IMR-90 (cell line): ENCODE results near the gene TLCD1. TPM values are rescaled to one million over a fixed set of nuclear protein-coding genes. Genes with fewer than 3 reads are reported as not detected.

Experiments used
- ATAC-seq: fragments of 200-7000 bp; cut with Tn5 transposase; 2 replicates; pipeline ENCODE4 v1.9.1; 2020; ENCODE audit warnings: low read depth, mild to moderate bottlenecking, moderate library complexity
- BruUV-seq: library from RNA; stranded (reverse); fragments of 400-500 nt; replicated peaks from 2 replicates; lab custom pipeline; 2021; lab: Mats Ljungman, UMichigan
- CTCF ChIA-PET: fragments of 300-600 bp; formaldehyde crosslinking; extraction: SDS; loops from one replicate; lab custom pipeline; 2021; ENCODE audit warnings: antibody characterized with exemption; lab: Yijun Ruan, JAX
- POLR2A ChIA-PET: fragments of 300-600 bp; sonication (Branson Sonifier 250); formaldehyde crosslinking; loops from one replicate; lab custom pipeline; 2022; ENCODE audit warnings: antibody characterized with exemption; ENCODE audit not compliant: unreplicated experiment; lab: Charles Lee
- DNase-seq: peaks from one replicate; pipeline ENCODE4 v3.0.0; 2013
- H2AFZ ChIP-seq: replicated peaks from 2 replicates; pipeline ENCODE3; 2013; ENCODE audit warnings: low read length, mild to moderate bottlenecking; ENCODE audit not compliant: poor library complexity
- H2AK5ac ChIP-seq: 2 replicates; pipeline ENCODE4 v1.6.1; 2013; ENCODE audit warnings: low read depth, low read length, inconsistent platforms
- H2AK9ac ChIP-seq: replicated peaks from 2 replicates; pipeline ENCODE3; 2013; ENCODE audit warnings: mild to moderate bottlenecking, low read depth, low read length, moderate library complexity; ENCODE audit not compliant: poor library complexity
- H2BK120ac ChIP-seq: 2 replicates; pipeline ENCODE4 v1.6.1; 2013; ENCODE audit warnings: low read depth, low read length, inconsistent platforms
- H2BK15ac ChIP-seq: 3 replicates; pipeline ENCODE4 v1.6.1; 2013; ENCODE audit warnings: low read depth, low read length, inconsistent platforms
- H2BK20ac ChIP-seq: 2 replicates; pipeline ENCODE4 v1.6.1; 2013; ENCODE audit warnings: low read depth, mild to moderate bottlenecking, inconsistent platforms, low read length, moderate library complexity
- H2BK5ac ChIP-seq: 2 replicates; pipeline ENCODE4 v1.6.1; 2013; ENCODE audit warnings: mild to moderate bottlenecking, low read depth, low read length, inconsistent platforms; ENCODE audit not compliant: poor library complexity, severe bottlenecking
- H3K14ac ChIP-seq: replicated peaks from 2 replicates; pipeline ENCODE4 v1.6.1; 2013; ENCODE audit warnings: low read depth, low read length, inconsistent platforms
- H3K18ac ChIP-seq: 2 replicates; pipeline ENCODE4 v1.6.1; 2013; ENCODE audit warnings: low read depth, low read length, control low read depth
- H3K23ac ChIP-seq: 2 replicates; pipeline ENCODE4 v1.6.1; 2013; ENCODE audit warnings: low read depth, low read length, inconsistent platforms
- H3K27ac ChIP-seq: 2 replicates; pipeline ENCODE4 v1.5.1; 2013; ENCODE audit warnings: mild to moderate bottlenecking, control low read depth, low read length; ENCODE audit not compliant: insufficient read depth
- H3K27me3 ChIP-seq: 2 replicates; pipeline ENCODE4 v1.6.1; 2013; ENCODE audit warnings: low read length; ENCODE audit not compliant: control insufficient read depth, insufficient read depth
- H3K36me3 ChIP-seq: 2 replicates; pipeline ENCODE4 v1.6.1; 2013; ENCODE audit warnings: low read length, mixed read lengths; ENCODE audit not compliant: control insufficient read depth, insufficient read depth
- H3K4ac ChIP-seq: 2 replicates; pipeline ENCODE4 v1.6.1; 2013; ENCODE audit warnings: low read depth, low read length, inconsistent platforms
- H3K4me1 ChIP-seq: 2 replicates; pipeline ENCODE4 v1.6.1; 2013; ENCODE audit warnings: low read length, mixed read lengths; ENCODE audit not compliant: control insufficient read depth, insufficient read depth
- H3K4me2 ChIP-seq: 2 replicates; pipeline ENCODE4 v1.6.1; 2013; ENCODE audit warnings: low read depth, mild to moderate bottlenecking, control low read depth, low read length, moderate library complexity
- H3K4me3 ChIP-seq: 2 replicates; pipeline ENCODE4 v1.5.1; 2013; ENCODE audit warnings: low read depth, mild to moderate bottlenecking, control low read depth, low read length, moderate library complexity; ENCODE audit not compliant: insufficient read depth
- H3K56ac ChIP-seq: 2 replicates; pipeline ENCODE4 v1.6.1; 2013; ENCODE audit warnings: low read length, inconsistent platforms; ENCODE audit not compliant: insufficient read depth; ENCODE audit errors: extremely low read depth
- H3K79me1 ChIP-seq, 2 experiments: 2 replicates each; pipeline ENCODE4 v1.6.1; 2013; ENCODE audit warnings: low read length in 2 of 2, inconsistent platforms in 1 of 2, low read depth in 1 of 2
- H3K9ac ChIP-seq: 2 replicates; pipeline ENCODE4 v1.6.1; 2013; ENCODE audit warnings: low read depth, low read length, control low read depth
- H3K9me1 ChIP-seq: 2 replicates; pipeline ENCODE4 v1.6.1; 2013; ENCODE audit warnings: low read length, inconsistent platforms; ENCODE audit not compliant: insufficient read depth
- H3K9me3 ChIP-seq: 2 replicates; pipeline ENCODE4 v1.6.1; 2013; ENCODE audit warnings: low read length; ENCODE audit not compliant: control insufficient read depth, insufficient read depth
- H4K20me1 ChIP-seq: 2 replicates; pipeline ENCODE4 v1.6.1; 2013; ENCODE audit warnings: low read length, inconsistent platforms; ENCODE audit not compliant: insufficient read depth
- H4K5ac ChIP-seq: 2 replicates; pipeline ENCODE4 v1.6.1; 2013; ENCODE audit warnings: mild to moderate bottlenecking, low read depth, low read length, control low read depth
- H4K8ac ChIP-seq, 2 experiments: 2 replicates each; pipeline ENCODE4 v1.6.1; 2013; ENCODE audit warnings: low read depth in 2 of 2, low read length in 2 of 2, control low read depth in 1 of 2, inconsistent platforms in 1 of 2
- H4K91ac ChIP-seq: 2 replicates; pipeline ENCODE4 v1.6.1; 2013; ENCODE audit warnings: low read depth, low read length, inconsistent platforms; ENCODE audit not compliant: insufficient read depth
- BHLHE40 ChIP-seq: fragments of 150-350 bp; IDR thresholded peaks from 2 replicates; pipeline ENCODE4 v1.6.1; 2016; ENCODE audit warnings: mild to moderate bottlenecking, low read depth, low read length
- CEBPB ChIP-seq: IDR thresholded peaks from 2 replicates; pipeline ENCODE4 v1.6.1; 2012; ENCODE audit warnings: low read depth, low read length, improper control_type of control experiment
- CHD1 ChIP-seq: IDR thresholded peaks from 2 replicates; pipeline ENCODE4 v1.6.1; 2012; ENCODE audit warnings: low read depth, low read length, improper control_type of control experiment
- CTCF ChIP-seq: conservative IDR thresholded peaks from 2 replicates; pipeline ENCODE4 v1.5.1; 2012; ENCODE audit warnings: mild to moderate bottlenecking, low read depth, low read length, improper control_type of control experiment
- ELK1 ChIP-seq: fragments of 150-350 bp; IDR thresholded peaks from 2 replicates; pipeline ENCODE4 v1.6.1; 2016; ENCODE audit warnings: low read depth, mild to moderate bottlenecking, low read length, moderate library complexity, borderline replicate concordance
- FOS ChIP-seq: fragments of 150-350 bp; IDR thresholded peaks from 2 replicates; pipeline ENCODE4 v1.6.1; 2016; ENCODE audit warnings: low read depth, low read length
- MAFK ChIP-seq: IDR thresholded peaks from 2 replicates; pipeline ENCODE4 v1.6.1; 2012; ENCODE audit warnings: low read depth, low read length, improper control_type of control experiment
- NFE2L2 ChIP-seq: fragments of 150-350 bp; IDR thresholded peaks from 2 replicates; pipeline ENCODE4 v1.6.1; 2016; ENCODE audit warnings: low read depth, mild to moderate bottlenecking, low read length
- POLR2A ChIP-seq: IDR thresholded peaks from 2 replicates; pipeline ENCODE4 v1.6.1; 2012; ENCODE audit warnings: mild to moderate bottlenecking, low read depth, low read length
- RAD21 ChIP-seq: IDR thresholded peaks from 2 replicates; pipeline ENCODE4 v1.6.1; 2012; ENCODE audit warnings: low read length, improper control_type of control experiment
- RCOR1 ChIP-seq: IDR thresholded peaks from 2 replicates; pipeline ENCODE4 v1.6.1; 2012; ENCODE audit warnings: mild to moderate bottlenecking, low read length, improper control_type of control experiment; ENCODE audit not compliant: insufficient replicate concordance
- SMC3 ChIP-seq: fragments of 150-350 bp; IDR thresholded peaks from 2 replicates; pipeline ENCODE4 v1.6.1; 2016; ENCODE audit warnings: low read depth, mild to moderate bottlenecking, antibody characterized with exemption, low read length, moderate library complexity
- USF2 ChIP-seq: fragments of 150-350 bp; IDR thresholded peaks from 2 replicates; pipeline ENCODE4 v1.6.1; 2017; ENCODE audit warnings: mild to moderate bottlenecking, antibody characterized with exemption, low read length, low read depth
- WGBS, 2 experiments: methylation state at CpG; one replicate each; pipeline versions ENCODE4 v1.1.5 to v1.1.7; 2013; ENCODE audit warnings: missing lambda C conversion rate in 2 of 2; ENCODE audit not compliant: insufficient read length in 1 of 2; ENCODE audit errors: extremely low coverage in 2 of 2; 5-methylcytosine and 5-hydroxymethylcytosine counted together
- dilution Hi-C: fragments of 300-500 bp; cut with HindIII; formaldehyde crosslinking; loops from one replicate; pipeline ENCODE4 v1.14.3; 2018; ENCODE audit warnings: low sequenced_read_pairs; ENCODE audit not compliant: unreplicated experiment
- in situ Hi-C: fragments of 300-500 bp; cut with MboI; formaldehyde crosslinking; loops from 3 replicates; pipeline ENCODE4 v1.14.3; 2019; ENCODE audit warnings: low sequenced_read_pairs, inconsistent platforms, mixed read lengths
- intact Hi-C: fragments of 100-400 bp; cut with micrococcal nuclease; formaldehyde crosslinking; loops from 2 replicates; pipeline ENCODE4 v1.10.0; 2022
- polyA plus RNA-seq, 3 experiments: library from polyadenylated mRNA; depleted of rRNA; stranded (reverse); fragments of >200 nt; gene quantifications; 2 replicates each; pipeline ENCODE4 v1.2.3, GENCODE V29; 2012; ENCODE audit warnings: low replicate concordance in 1 of 3
- total RNA-seq: library from RNA; depleted of rRNA; stranded (reverse); fragments of >200 nt; gene quantifications from 2 replicates; pipeline ENCODE4 v1.2.3, GENCODE V29; 2012

Gene TLCD1
- total and polyA plus RNA-seq, 2 of the 4 experiments (the other 2 are of a cell fraction): 3.6 to 9.3 TPM

GRCh38 chr17:28705074-28705659, 20.9 kb downstream of the TLCD1 start:
- WGBS, 2 experiments: 73% methylated on average over 3 of the region's 5 CpGs; no CpG with 5 or more reads in 1 of the 2 experiments
- CTCF ChIA-PET: no interaction called here
- no peak overlapping the region for H2AFZ ChIP-seq
- no peak overlapping the region for H2AK9ac ChIP-seq
- BruUV-seq: no TSS peak
- H3K79me1 ChIP-seq: peaks cover 6 to 8% of the 10 kb centered on the region in 2 experiments
- no peak overlapping the region for H2AK5ac ChIP-seq
- no peak overlapping the region for H4K5ac ChIP-seq
- H3K14ac ChIP-seq: no peak overlapping the region
- H3K9ac ChIP-seq: no peak overlapping the region
- peaks cover 2% of the 10 kb centered on the region; the same call in 1 of the 2 replicates for H3K4me1 ChIP-seq
- intact Hi-C loops: no loop called here
- H3K27ac ChIP-seq: no peak overlapping the region
- H3K4me2 ChIP-seq: no peak overlapping the region
- H3K18ac ChIP-seq: no peak overlapping the region
- no peak overlapping the region for H2BK20ac ChIP-seq
- H2BK5ac ChIP-seq: no peak overlapping the region
- TF ChIP-seq MAFK (no peak), POLR2A (no peak), FOS (no peak), CEBPB (no peak), CHD1 (no peak), RAD21 (no peak), NFE2L2 (no peak), CTCF (no peak), USF2 (no peak), BHLHE40 (no peak), ELK1 (no peak), RCOR1 (no peak), SMC3 (no peak)
- H4K91ac ChIP-seq: no peak overlapping the region
- no peak overlapping the region for H3K56ac ChIP-seq
- in situ Hi-C loops: no loop called here
- H3K4ac ChIP-seq: no peak overlapping the region
- peaks cover 8% of the 10 kb centered on the region for H3K9me1 ChIP-seq
- H3K23ac ChIP-seq: no peak overlapping the region
- DNase-seq (no peak), ATAC-seq (no peak)
- H3K27me3 ChIP-seq: no peaks in the 10 kb centered on the region
- H4K20me1 ChIP-seq: no peaks in the 10 kb centered on the region; the same call in 1 of the 2 replicates
- dilution Hi-C loops: no loop called here
- H4K8ac ChIP-seq: no peak overlapping the region
- peaks cover 56% of the 10 kb centered on the region for H3K36me3 ChIP-seq
- no peak overlapping the region for H2BK15ac ChIP-seq
- no peak overlapping the region for H2BK120ac ChIP-seq
- H3K9me3 ChIP-seq: no peaks in the 10 kb centered on the region
- POLR2A ChIA-PET: no interaction called here
- H3K4me3 ChIP-seq: no peak overlapping the region
